ENCODE data around the gene TBC1D3B.

TBC1D3B gene

DNA sequence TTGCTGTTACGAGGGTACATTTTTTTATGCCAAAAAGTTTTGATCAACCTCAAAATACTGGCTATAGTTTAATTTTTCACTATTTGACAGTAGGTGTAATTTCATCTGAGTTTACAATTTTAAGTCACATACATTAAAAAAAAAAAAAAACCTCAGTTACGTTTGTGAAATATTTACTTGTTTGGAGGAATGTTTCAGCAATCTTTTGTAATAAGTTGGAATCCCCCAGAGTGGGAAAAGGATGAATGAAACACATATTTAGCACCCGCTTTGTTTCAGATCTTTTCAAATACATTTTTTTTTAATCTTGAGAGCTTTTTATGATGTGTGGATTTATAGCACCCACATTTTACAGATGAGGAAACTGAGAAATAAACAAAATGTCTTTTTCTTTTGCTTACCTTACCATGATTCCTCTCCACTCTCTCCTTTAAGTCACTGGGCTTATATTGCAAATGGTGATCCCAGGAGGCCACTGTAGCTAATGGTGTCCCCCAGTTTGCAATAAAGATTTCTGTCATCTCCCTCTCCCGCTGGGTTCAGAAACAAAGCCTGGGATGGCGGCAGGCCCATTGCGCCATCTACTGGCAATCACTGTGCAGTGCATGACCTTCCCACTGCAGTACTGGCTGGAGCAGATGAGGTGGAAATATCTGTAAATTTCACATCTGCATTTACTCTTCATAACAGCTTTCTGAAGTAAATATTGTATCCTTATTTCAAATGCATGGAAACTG is 27.7 kb downstream of the TBC1D3B start (continued):
- TF ChIP-seq, protein P1, sequence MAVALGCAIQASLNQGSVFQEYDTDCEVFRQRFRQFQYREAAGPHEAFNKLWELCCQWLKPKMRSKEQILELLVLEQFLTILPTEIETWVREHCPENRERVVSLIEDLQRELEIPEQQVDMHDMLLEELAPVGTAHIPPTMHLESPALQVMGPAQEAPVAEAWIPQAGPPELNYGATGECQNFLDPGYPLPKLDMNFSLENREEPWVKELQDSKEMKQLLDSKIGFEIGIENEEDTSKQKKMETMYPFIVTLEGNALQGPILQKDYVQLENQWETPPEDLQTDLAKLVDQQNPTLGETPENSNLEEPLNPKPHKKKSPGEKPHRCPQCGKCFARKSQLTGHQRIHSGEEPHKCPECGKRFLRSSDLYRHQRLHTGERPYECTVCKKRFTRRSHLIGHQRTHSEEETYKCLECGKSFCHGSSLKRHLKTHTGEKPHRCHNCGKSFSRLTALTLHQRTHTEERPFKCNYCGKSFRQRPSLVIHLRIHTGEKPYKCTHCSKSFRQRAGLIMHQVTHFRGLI (tag by site-specific recombination; IDR thresholded peaks at IDR 0.05): peak; percentile 25; the same call in 1 of the 2 replicates
- TF ChIP-seq, protein P2, sequence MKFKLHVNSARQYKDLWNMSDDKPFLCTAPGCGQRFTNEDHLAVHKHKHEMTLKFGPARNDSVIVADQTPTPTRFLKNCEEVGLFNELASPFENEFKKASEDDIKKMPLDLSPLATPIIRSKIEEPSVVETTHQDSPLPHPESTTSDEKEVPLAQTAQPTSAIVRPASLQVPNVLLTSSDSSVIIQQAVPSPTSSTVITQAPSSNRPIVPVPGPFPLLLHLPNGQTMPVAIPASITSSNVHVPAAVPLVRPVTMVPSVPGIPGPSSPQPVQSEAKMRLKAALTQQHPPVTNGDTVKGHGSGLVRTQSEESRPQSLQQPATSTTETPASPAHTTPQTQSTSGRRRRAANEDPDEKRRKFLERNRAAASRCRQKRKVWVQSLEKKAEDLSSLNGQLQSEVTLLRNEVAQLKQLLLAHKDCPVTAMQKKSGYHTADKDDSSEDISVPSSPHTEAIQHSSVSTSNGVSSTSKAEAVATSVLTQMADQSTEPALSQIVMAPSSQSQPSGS (tag by site-specific recombination; IDR thresholded peaks at IDR 0.05; ENCODE audit: low read depth): no peak
- no peak for TF ChIP-seq ZNF211 (tag by site-specific recombination; IDR thresholded peaks at IDR 0.05; ENCODE audit: low read depth)
- TF ChIP-seq, protein P3, sequence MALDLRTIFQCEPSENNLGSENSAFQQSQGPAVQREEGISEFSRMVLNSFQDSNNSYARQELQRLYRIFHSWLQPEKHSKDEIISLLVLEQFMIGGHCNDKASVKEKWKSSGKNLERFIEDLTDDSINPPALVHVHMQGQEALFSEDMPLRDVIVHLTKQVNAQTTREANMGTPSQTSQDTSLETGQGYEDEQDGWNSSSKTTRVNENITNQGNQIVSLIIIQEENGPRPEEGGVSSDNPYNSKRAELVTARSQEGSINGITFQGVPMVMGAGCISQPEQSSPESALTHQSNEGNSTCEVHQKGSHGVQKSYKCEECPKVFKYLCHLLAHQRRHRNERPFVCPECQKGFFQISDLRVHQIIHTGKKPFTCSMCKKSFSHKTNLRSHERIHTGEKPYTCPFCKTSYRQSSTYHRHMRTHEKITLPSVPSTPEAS (tag by site-specific recombination; IDR thresholded peaks at IDR 0.05): 0 out of 2 replicates have a peak, but pooled peaks have one; percentile 18

DNA sequence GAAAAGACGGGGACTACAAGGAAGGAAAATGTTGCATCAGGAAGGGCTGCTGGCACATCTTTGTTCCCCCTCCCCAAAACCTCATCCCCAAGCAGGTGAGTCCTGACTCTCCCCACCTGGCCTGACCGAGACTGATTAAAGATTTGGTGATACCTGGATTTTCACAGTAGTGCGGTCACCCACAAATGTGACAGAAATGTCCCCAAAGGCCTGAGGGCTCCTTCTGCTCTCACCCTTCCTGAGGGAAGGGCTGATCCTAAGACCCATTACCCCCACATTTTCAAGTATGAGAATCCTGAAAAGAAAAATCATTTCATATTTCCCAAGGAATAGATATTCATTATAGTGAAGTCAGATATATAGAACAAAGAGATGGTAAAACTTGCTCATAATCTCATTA is 28.8 kb downstream of the TBC1D3B start:
- Histone ChIP-seq H3K36me3 (ENCODE audit: control insufficient read depth in 2 of 2, insufficient read depth in 1 of 2, low read length in 2 of 2) (no peaks in the 10 kb centered on the region), H3K4me3 (ENCODE audit: low read depth, low read length) (no peak overlapping the region), H3K4me1 (ENCODE audit: control insufficient read depth, insufficient read depth, low read length) (no peaks in the 10 kb centered on the region), H3K27ac (ENCODE audit: extremely low read depth, low read depth, low read length) (no peak overlapping the region), H3K9me3 (ENCODE audit: control insufficient read depth, insufficient read depth, low read depth, low read length) (no peaks in the 10 kb centered on the region)
- CTCF ChIA-PET: interaction anchor here (0.6 to 10.6 kb wide), 15 partner anchors 9 to 1202 kb away, joined by 3 to 330 read pairs (median 15); partner anchors contain the start of gene CCL16
- POLR2A ChIA-PET: no interaction called here
- TF ChIP-seq ZNF48 (tag by site-specific recombination; IDR thresholded peaks at IDR 0.05) (no peak), ZBTB17 (tag by site-specific recombination; IDR thresholded peaks at IDR 0.05) (no peak), ZNF76 (tag by site-specific recombination; IDR thresholded peaks at IDR 0.05; ENCODE audit: borderline replicate concordance, low read depth) (no peak), ZBTB1 (tag by site-specific recombination; IDR thresholded peaks at IDR 0.05) (no peak), ZNF626 (tag by site-specific recombination; IDR thresholded peaks at IDR 0.05) (no peak), ZNF777 (tag by site-specific recombination; IDR thresholded peaks at IDR 0.05; ENCODE audit: borderline replicate concordance) (no peak), ZNF623 (tag by site-specific recombination; IDR thresholded peaks at IDR 0.05) (no peak), ZNF132 (tag by site-specific recombination; IDR thresholded peaks at IDR 0.05; ENCODE audit: borderline replicate concordance) (no peak), ZNF223 (tag by site-specific recombination; IDR thresholded peaks at IDR 0.05) (no peak), RBAK (tag by site-specific recombination; IDR thresholded peaks at IDR 0.05) (no peak), SP7 (tag by site-specific recombination; IDR thresholded peaks at IDR 0.05) (no peak), SP2 (tag by site-specific recombination; IDR thresholded peaks at IDR 0.05) (no peak), SCRT2 (tag by site-specific recombination; IDR thresholded peaks at IDR 0.05) (no peak), ZBTB48 (tag by site-specific recombination; IDR thresholded peaks at IDR 0.05) (no peak), ZFP41 (tag by site-specific recombination; IDR thresholded peaks at IDR 0.05; ENCODE audit: borderline replicate concordance) (no peak), ZFHX2 (tag by site-specific recombination; conservative IDR thresholded peaks at IDR 0.05) (no peak)
- TF ChIP-seq, protein P4, sequence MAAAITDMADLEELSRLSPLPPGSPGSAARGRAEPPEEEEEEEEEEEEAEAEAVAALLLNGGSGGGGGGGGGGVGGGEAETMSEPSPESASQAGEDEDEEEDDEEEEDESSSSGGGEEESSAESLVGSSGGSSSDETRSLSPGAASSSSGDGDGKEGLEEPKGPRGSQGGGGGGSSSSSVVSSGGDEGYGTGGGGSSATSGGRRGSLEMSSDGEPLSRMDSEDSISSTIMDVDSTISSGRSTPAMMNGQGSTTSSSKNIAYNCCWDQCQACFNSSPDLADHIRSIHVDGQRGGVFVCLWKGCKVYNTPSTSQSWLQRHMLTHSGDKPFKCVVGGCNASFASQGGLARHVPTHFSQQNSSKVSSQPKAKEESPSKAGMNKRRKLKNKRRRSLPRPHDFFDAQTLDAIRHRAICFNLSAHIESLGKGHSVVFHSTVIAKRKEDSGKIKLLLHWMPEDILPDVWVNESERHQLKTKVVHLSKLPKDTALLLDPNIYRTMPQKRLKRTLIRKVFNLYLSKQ (tag by site-specific recombination; IDR thresholded peaks at IDR 0.05; ENCODE audit: borderline replicate concordance): no peak
- TF ChIP-seq, protein P5, sequence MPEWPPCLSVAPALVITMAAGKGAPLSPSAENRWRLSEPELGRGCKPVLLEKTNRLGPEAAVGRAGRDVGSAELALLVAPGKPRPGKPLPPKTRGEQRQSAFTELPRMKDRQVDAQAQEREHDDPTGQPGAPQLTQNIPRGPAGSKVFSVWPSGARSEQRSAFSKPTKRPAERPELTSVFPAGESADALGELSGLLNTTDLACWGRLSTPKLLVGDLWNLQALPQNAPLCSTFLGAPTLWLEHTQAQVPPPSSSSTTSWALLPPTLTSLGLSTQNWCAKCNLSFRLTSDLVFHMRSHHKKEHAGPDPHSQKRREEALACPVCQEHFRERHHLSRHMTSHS (tag by site-specific recombination; IDR thresholded peaks at IDR 0.05): no peak

Data from HEK293 (cell line).